Upper lobe of left lung (tissue), 4 donors: ENCODE measurements around the gene GCC1.

Source experiments
- CTCF ChIP-seq, 6 experiments: fragments of 450-650 bp in 4 of 6; fragments of 200-600 bp in 2 of 6; sonication (generic) in 2 of 6; IDR thresholded peaks; one replicate each; pipeline ENCODE4 v1.5.1; 2016 to 2019; ENCODE audit warnings: antibody characterized with exemption in 6 of 6
- POLR2AphosphoS5 ChIP-seq, 2 donors: sonication (generic); formaldehyde crosslinking; IDR thresholded peaks; one replicate each; pipeline ENCODE4 v1.5.1; 2017; ENCODE audit warnings: antibody characterized with exemption in 2 of 2

DNA sequence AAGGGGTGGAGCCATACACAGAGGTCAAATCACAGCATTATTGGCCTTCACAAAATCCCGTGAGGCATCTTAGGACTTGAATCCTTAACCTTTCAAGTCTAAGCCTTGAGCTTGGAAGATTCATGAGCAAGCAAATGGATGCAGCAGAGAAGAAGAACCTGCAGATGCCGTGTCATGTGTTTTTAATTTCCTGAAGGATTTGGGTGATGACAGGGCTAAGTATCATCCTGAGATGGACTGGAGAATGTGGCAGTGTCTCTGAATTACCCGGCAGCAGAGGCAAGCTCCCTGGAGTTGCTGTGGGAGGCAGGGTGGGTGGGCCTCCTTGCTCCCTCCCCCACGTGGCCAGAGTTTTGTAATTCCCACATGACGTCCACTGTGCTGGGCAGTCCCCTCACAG, 50.8 kb downstream of the GCC1 start:
- TF ChIP-seq CTCF (IDR thresholded peaks at IDR 0.05): no peak
- TF ChIP-seq POLR2AphosphoS5 (IDR thresholded peaks at IDR 0.05): no peak
